Neural cell (in vitro differentiated cells): ENCODE measurements around the gene PML. TPM values are rescaled to one million over a fixed set of nuclear protein-coding genes. Genes with fewer than 3 reads are reported as not detected.

Experiments used
- H2AFZ ChIP-seq: fragments of 200-600, 300-800 bp; sonication (generic), shearing (Covaris generic); 2 replicates; pipeline ENCODE4 v1.6.0; 2014; ENCODE audit warnings: low read depth, mild to moderate bottlenecking, antibody characterized with exemption, low read length, moderate library complexity
- H3F3A ChIP-seq: fragments of 200-600 bp; shearing (Covaris generic); 2 replicates; pipeline ENCODE4 v1.6.1; 2016; ENCODE audit warnings: mild to moderate bottlenecking, moderate library complexity, mixed read lengths, antibody characterized with exemption, low read length; ENCODE audit not compliant: insufficient read depth, poor library complexity, severe bottlenecking
- H3K27ac ChIP-seq: fragments of 200-600, 300-800 bp; sonication (generic), shearing (Covaris generic); 2 replicates; pipeline ENCODE4 v1.5.1; 2014; ENCODE audit warnings: mild to moderate bottlenecking, low read length, moderate library complexity
- H3K27me3 ChIP-seq: fragments of 300-800, 200-600 bp; sonication (generic), shearing (Covaris generic); 2 replicates; pipeline ENCODE4 v1.6.0; 2014; ENCODE audit warnings: mild to moderate bottlenecking, low read depth, low read length, moderate library complexity; ENCODE audit not compliant: insufficient read depth
- H3K36me3 ChIP-seq: fragments of 300-800, 200-600 bp; sonication (generic), shearing (Covaris generic); 2 replicates; pipeline ENCODE4 v1.5.1; 2014; ENCODE audit warnings: mild to moderate bottlenecking, antibody characterized with exemption, low read length, moderate library complexity; ENCODE audit not compliant: insufficient read depth
- H3K4me2 ChIP-seq: fragments of 300-800, 200-600 bp; sonication (generic), shearing (Covaris generic); 2 replicates; pipeline ENCODE4 v1.6.0; 2014; ENCODE audit warnings: mild to moderate bottlenecking, low read length
- H3K4me3 ChIP-seq: fragments of 300-800, 200-600 bp; sonication (generic), shearing (Covaris generic); 2 replicates; pipeline ENCODE4 v1.5.1; 2014; ENCODE audit warnings: mild to moderate bottlenecking, low read length, moderate library complexity
- H3K79me2 ChIP-seq: fragments of 200-600 bp; shearing (Covaris generic); replicated peaks from 2 replicates; pipeline ENCODE4 v1.6.0; 2014; ENCODE audit warnings: mild to moderate bottlenecking, low read length, moderate library complexity; ENCODE audit not compliant: insufficient read depth
- H3K9ac ChIP-seq: fragments of 300-800, 200-600 bp; sonication (generic), shearing (Covaris generic); 2 replicates; pipeline ENCODE4 v1.6.1; 2016; ENCODE audit warnings: mild to moderate bottlenecking, low read length, mixed read lengths
- H3K9me2 ChIP-seq: fragments of 200-600 bp; shearing (Covaris generic); 2 replicates; pipeline ENCODE4 v1.6.1; 2016; ENCODE audit warnings: mild to moderate bottlenecking, low read length, mixed read lengths; ENCODE audit not compliant: insufficient read depth
- H3K9me3 ChIP-seq: fragments of 200-600, 300-800 bp; sonication (generic), shearing (Covaris generic); 2 replicates; pipeline ENCODE4 v1.6.1; 2016; ENCODE audit warnings: mild to moderate bottlenecking, mixed run types, low read length, moderate library complexity, mixed read lengths
- H4K20me1 ChIP-seq: fragments of 200-600 bp; shearing (Covaris generic); 2 replicates; pipeline ENCODE4 v1.6.1; 2016; ENCODE audit warnings: mild to moderate bottlenecking, mixed run types; ENCODE audit not compliant: insufficient read depth
- CTCF ChIP-seq: fragments of 450-650 bp; IDR thresholded peaks from 2 replicates; pipeline ENCODE4 v1.5.1; 2014; ENCODE audit warnings: antibody characterized with exemption, mild to moderate bottlenecking, moderate library complexity; ENCODE audit not compliant: poor library complexity, severe bottlenecking
- EP300 ChIP-seq: fragments of 450-650 bp; conservative IDR thresholded peaks from 2 replicates; pipeline ENCODE4 v1.6.1; 2014; ENCODE audit warnings: antibody characterized with exemption, mild to moderate bottlenecking, moderate library complexity; ENCODE audit not compliant: poor library complexity, severe bottlenecking
- EZH2 ChIP-seq: fragments of 200-600, 300-800 bp; shearing (Covaris generic), sonication (generic); IDR thresholded peaks from 2 replicates; pipeline ENCODE4 v1.6.1; 2014; ENCODE audit warnings: antibody characterized with exemption, low read length, borderline replicate concordance, mild to moderate bottlenecking; ENCODE audit not compliant: insufficient read depth, poor library complexity, severe bottlenecking
- MXI1 ChIP-seq: fragments of 450-650 bp; conservative IDR thresholded peaks from 2 replicates; pipeline ENCODE4 v1.6.1; 2014; ENCODE audit warnings: antibody characterized with exemption, mild to moderate bottlenecking; ENCODE audit not compliant: poor library complexity, severe bottlenecking
- POLR2AphosphoS5 ChIP-seq: IDR thresholded peaks from 2 replicates; pipeline ENCODE4 v1.6.1; 2012
- RAD21 ChIP-seq: fragments of 450-650 bp; conservative IDR thresholded peaks from 2 replicates; pipeline ENCODE4 v1.6.1; 2014; ENCODE audit warnings: antibody characterized with exemption, mild to moderate bottlenecking, moderate library complexity
- REST ChIP-seq: IDR thresholded peaks from 2 replicates; pipeline ENCODE4 v1.6.1; 2012; ENCODE audit warnings: borderline replicate concordance
- SMC3 ChIP-seq: fragments of 450-650 bp; conservative IDR thresholded peaks from 2 replicates; pipeline ENCODE4 v1.6.1; 2014; ENCODE audit warnings: antibody characterized with exemption, mild to moderate bottlenecking, moderate library complexity; ENCODE audit not compliant: poor library complexity
- TAF1 ChIP-seq: IDR thresholded peaks from 2 replicates; pipeline ENCODE4 v1.6.1; 2012; ENCODE audit warnings: low read depth
- polyA plus RNA-seq: library from polyadenylated mRNA; depleted of rRNA; stranded (reverse); fragments of >200 nt; gene quantifications from 2 replicates; pipeline ENCODE4 v1.2.3, GENCODE V29; 2014

The PML gene
- polyA plus RNA-seq, 1 donor from 2014 or later, result 4.7 TPM

- H2AFZ ChIP-seq, result no peak overlapping the region
- no peaks in the 10 kb centered on the region for H3F3A ChIP-seq
- no peaks in the 10 kb centered on the region for H3K27me3 ChIP-seq
- TF ChIP-seq MXI1, result no peak
- TF ChIP-seq POLR2AphosphoS5, result no peak
- TF ChIP-seq TAF1, result no peak
- no peak for TF ChIP-seq RAD21
- peak; percentile 70 for TF ChIP-seq CTCF
- peak; percentile 45 for TF ChIP-seq SMC3
- no peak for TF ChIP-seq REST
- TF ChIP-seq EZH2, result no peak
- TF ChIP-seq EP300, result no peak
- no peak overlapping the region for H3K4me2 ChIP-seq
- H3K9me2 ChIP-seq, result no peaks in the 10 kb centered on the region
- no peaks in the 10 kb centered on the region for H4K20me1 ChIP-seq
- H3K9ac ChIP-seq, result no peak overlapping the region
- H3K36me3 ChIP-seq, result no peaks in the 10 kb centered on the region
- no peaks in the 10 kb centered on the region for H3K9me3 ChIP-seq
- H3K4me3 ChIP-seq, result no peak overlapping the region
- no peak overlapping the region for H3K27ac ChIP-seq
- H3K79me2 ChIP-seq, result no peaks in the 10 kb centered on the region
Observed at GRCh38 chr15:73964736-73965093, 29.8 kb upstream of the PML start.

GRCh38 chr15:73965094-73965757, 29.3 kb upstream of the PML start:
- TF ChIP-seq EP300 (no peak), CTCF (peak; percentile 34)
- Histone ChIP-seq H3K27me3 (no peaks in the 10 kb centered on the region), H3K9ac (no peak overlapping the region), H3K79me2 (no peaks in the 10 kb centered on the region), H3K36me3 (no peaks in the 10 kb centered on the region), H3F3A (no peaks in the 10 kb centered on the region), H3K9me3 (no peaks in the 10 kb centered on the region), H3K4me3 (no peak overlapping the region), H3K4me2 (no peak overlapping the region), H3K27ac (no peak overlapping the region), H4K20me1 (no peaks in the 10 kb centered on the region), H3K9me2 (no peaks in the 10 kb centered on the region), H2AFZ (no peak overlapping the region)
